Natural killer cell treated with Interleukin-12 subunit alpha and Interleukin-12 subunit beta and Interleukin-15 and Interleukin-18, amount 100 ng/mL, for 72 hours (primary cell): ENCODE results near the gene BANF2. TPM values are rescaled to one million over a fixed set of nuclear protein-coding genes. Genes with fewer than 3 reads are reported as not detected.
"Not testable (repeated sequence)": the region's sequence is repeated elsewhere in the genome, so short reads cannot be mapped to it uniquely, and the experiment has no call there.

Source experiments
- ATAC-seq, 2 donors: fragments of 150-1000 bp; cut with Tn5 transposase in 1 of 2; sonication (Bioruptor Pico), chemical (Tn5 transposase) in 1 of 2; 2 replicates each; pipeline ENCODE4 v1.10.0; 2021
- DNase-seq: peaks from one replicate; pipeline ENCODE4 v3.0.0; 2022; ENCODE audit warnings: low spot score
- H3K27ac Mint-ChIP-seq, 2 donors: 1 replicate in 1 of 2; 2 replicates in 1 of 2; pipeline ENCODE4 v1.8.0; 2022; ENCODE audit warnings: mixed read lengths in 2 of 2, mild to moderate bottlenecking in 1 of 2, moderate library complexity in 1 of 2
- H3K27me3 Mint-ChIP-seq, 2 donors: 1 replicate in 1 of 2; 2 replicates in 1 of 2; pipeline ENCODE4 v1.8.0; 2022; ENCODE audit warnings: mixed read lengths in 2 of 2
- H3K36me3 Mint-ChIP-seq: one replicate; pipeline ENCODE4 v1.8.0; 2022; ENCODE audit warnings: mixed read lengths
- H3K4me1 Mint-ChIP-seq, 2 donors: 1 replicate in 1 of 2; 2 replicates in 1 of 2; pipeline ENCODE4 v1.8.0; 2022; ENCODE audit warnings: low read depth in 2 of 2, mixed read lengths in 2 of 2, mild to moderate bottlenecking in 1 of 2
- H3K4me3 Mint-ChIP-seq: one replicate; pipeline ENCODE4 v1.8.0; 2022; ENCODE audit warnings: mixed read lengths
- H3K9me3 Mint-ChIP-seq: 2 replicates; pipeline ENCODE4 v1.8.0; 2022; ENCODE audit warnings: mixed read lengths
- total RNA-seq, 2 donors: library from RNA; stranded (reverse); gene quantifications; one replicate each; pipeline ENCODE4 v1.2.3, GENCODE V29; 2022

BANF2 gene
- total RNA-seq, 2 donors from 2014 or later = not detected

GRCh38 chr20:17658648-17658993 is 41.1 kb upstream of the BANF2 start:
- Mint-ChIP-seq H3K9me3 (peaks cover 3% of the 10 kb centered on the region), H3K4me1 (peaks cover 60 to 61% of the 10 kb centered on the region in 2 donors), H3K27me3 (no peaks in the 10 kb centered on the region), H3K36me3 (peaks cover 39% of the 10 kb centered on the region), H3K27ac (peak overlapping the region in 1 of 2 donors; percentile 4), H3K4me3 (no peak overlapping the region)
- no peak for DNase-seq
- ATAC-seq = no peak

- H3K4me3 Mint-ChIP-seq, ATAC-seq, H3K27ac Mint-ChIP-seq, DNase-seq, H3K9me3 Mint-ChIP-seq, H3K27me3 Mint-ChIP-seq: not testable (repeated sequence)
- peaks cover 64 to 68% of the 10 kb centered on the region in 2 donors for H3K4me1 Mint-ChIP-seq
- H3K36me3 Mint-ChIP-seq = peaks cover 39% of the 10 kb centered on the region
Measured at GRCh38 chr20:17659344-17659743, 40.4 kb upstream of the BANF2 start.

GRCh38 chr20:17659801-17660200 is 40.0 kb upstream of the BANF2 start:
- no peak for ATAC-seq
- peaks cover 3% of the 10 kb centered on the region for H3K9me3 Mint-ChIP-seq
- peaks cover 39% of the 10 kb centered on the region for H3K36me3 Mint-ChIP-seq
- H3K4me3 Mint-ChIP-seq = no peak overlapping the region
- no peak for DNase-seq
- peaks cover 66 to 72% of the 10 kb centered on the region in 2 donors for H3K4me1 Mint-ChIP-seq
- H3K27ac Mint-ChIP-seq = peak overlapping the region; percentile 93 to 96
- H3K27me3 Mint-ChIP-seq = no peaks in the 10 kb centered on the region

GRCh38 chr20:17660667-17661066 is 39.1 kb upstream of the BANF2 start:
- H3K4me1 Mint-ChIP-seq = peaks cover 72 to 81% of the 10 kb centered on the region in 2 donors
- H3K9me3 Mint-ChIP-seq = peaks cover 3% of the 10 kb centered on the region
- H3K36me3 Mint-ChIP-seq = peaks cover 39% of the 10 kb centered on the region
- ATAC-seq (no peak), DNase-seq (no peak)
- no peak overlapping the region for H3K4me3 Mint-ChIP-seq
- H3K27ac Mint-ChIP-seq = peak overlapping the region; percentile 93 to 96
- H3K27me3 Mint-ChIP-seq = no peaks in the 10 kb centered on the region

- Mint-ChIP-seq H3K4me3 (peak overlapping the region; percentile 83), H3K27me3 (no peaks in the 10 kb centered on the region), H3K36me3 (peaks cover 38% of the 10 kb centered on the region), H3K27ac (peak overlapping the region; percentile 93 to 96), H3K9me3 (peaks cover 3% of the 10 kb centered on the region), H3K4me1 (peaks cover 76 to 84% of the 10 kb centered on the region in 2 donors)
- no peak for ATAC-seq
- DNase-seq = peak; percentile 13
Measured at GRCh38 chr20:17661121-17661744, 38.5 kb upstream of the BANF2 start.

DNA sequence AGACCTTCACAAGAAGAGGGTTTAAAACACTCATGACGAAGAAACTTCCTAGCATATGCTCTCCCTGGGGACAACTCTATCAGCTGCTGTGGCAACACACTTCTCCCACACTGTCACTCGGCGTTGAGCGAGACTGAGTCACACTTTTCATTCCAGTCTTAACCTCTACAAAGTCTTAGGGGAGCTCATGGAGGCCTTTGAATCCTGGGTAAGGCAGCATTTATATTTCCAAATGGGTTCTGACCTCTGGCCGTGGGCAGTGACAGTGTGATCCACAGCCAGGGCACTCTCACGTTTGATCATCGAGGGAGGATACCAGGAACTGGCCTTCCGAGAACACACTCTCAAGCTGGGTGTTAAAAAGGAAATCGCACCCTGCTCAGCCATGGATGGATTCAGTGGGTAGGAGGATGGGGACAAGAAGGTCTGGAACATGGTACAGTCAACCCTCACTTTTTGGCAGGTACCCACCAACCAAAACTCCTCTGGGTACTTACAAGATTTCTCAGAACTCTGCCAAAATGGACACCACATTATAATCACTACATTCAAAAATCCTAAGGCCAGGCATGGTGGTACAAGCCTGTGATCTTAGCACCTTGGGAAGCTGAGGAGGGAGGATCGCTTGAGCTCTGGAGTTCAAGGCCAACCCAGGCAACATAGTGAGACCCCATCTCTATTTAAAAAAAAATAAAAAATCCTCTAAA is 37.3 kb upstream of the BANF2 start:
- Mint-ChIP-seq H3K9me3 (peaks cover 3% of the 10 kb centered on the region), H3K27ac (peak overlapping the region; percentile 93 to 96), H3K4me1 (peaks cover 71 to 84% of the 10 kb centered on the region in 2 donors), H3K4me3 (peak overlapping the region; percentile 83), H3K36me3 (peaks cover 28% of the 10 kb centered on the region), H3K27me3 (no peaks in the 10 kb centered on the region)
- peak; percentile 83 to 84 for ATAC-seq
- DNase-seq = peak; percentile 74

- Mint-ChIP-seq H3K4me1 (peaks cover 69 to 87% of the 10 kb centered on the region in 2 donors), H3K9me3 (peaks cover 3% of the 10 kb centered on the region), H3K27me3 (no peaks in the 10 kb centered on the region), H3K27ac (peak overlapping the region; percentile 93 to 96), H3K4me3 (peak overlapping the region; percentile 80), H3K36me3 (peaks cover 27% of the 10 kb centered on the region)
- DNase-seq = no peak
- ATAC-seq = no peak
Measured at GRCh38 chr20:17663040-17663399, 36.7 kb upstream of the BANF2 start.

DNA sequence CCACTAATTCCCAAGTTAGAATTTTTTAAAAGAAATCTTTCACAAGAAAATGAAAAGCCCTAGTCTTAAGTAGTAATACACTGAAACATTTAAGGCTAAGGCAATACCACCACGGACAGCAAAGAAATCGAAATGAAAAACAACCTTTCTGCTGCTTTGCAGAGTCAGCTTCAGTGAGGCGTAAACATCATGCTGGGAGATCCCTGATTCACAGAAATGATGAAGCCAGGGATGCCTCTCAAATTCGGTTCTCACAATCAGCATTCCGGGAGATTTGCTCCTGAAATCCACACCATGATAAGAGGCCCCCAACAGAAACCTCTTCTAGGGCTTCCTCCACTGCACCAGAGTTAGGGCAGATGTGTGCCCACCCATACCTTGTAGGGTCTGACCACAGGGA is 36.3 kb upstream of the BANF2 start:
- Mint-ChIP-seq H3K4me1 (peaks cover 72 to 88% of the 10 kb centered on the region in 2 donors), H3K36me3 (peaks cover 23% of the 10 kb centered on the region), H3K27ac (peak overlapping the region; percentile 93 to 96), H3K9me3 (peaks cover 3% of the 10 kb centered on the region), H3K27me3 (no peaks in the 10 kb centered on the region), H3K4me3 (peak overlapping the region; percentile 80)
- no peak for DNase-seq
- ATAC-seq = no peak

DNA sequence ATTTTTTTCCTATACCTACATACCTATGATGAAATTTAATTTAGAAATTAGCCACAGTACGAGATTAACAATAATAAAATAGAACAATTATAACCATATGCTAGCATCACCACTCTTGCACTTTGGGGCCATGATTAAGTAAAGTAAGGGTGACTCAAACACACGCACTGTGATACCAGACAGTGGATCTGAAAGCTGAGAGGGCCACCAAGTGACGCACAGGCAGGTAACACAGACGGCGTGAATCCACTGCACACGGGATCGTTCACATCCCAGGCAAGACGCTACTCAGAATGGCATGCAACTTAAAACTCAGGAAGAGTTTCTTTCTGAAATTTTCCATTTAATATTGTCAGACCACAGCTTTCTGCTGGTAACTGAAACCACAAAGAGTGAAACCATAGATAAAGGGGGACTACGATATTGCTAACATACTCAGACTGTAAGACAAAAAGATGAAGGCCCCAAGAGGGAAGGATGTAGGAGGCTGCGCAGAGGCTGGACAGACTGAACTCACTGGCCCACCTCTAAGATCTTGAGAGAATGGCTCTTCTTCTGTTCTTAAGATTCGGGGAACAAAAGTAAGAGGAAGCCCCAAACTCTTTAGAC is 35.6 kb upstream of the BANF2 start:
- ATAC-seq (peak; percentile 61 to 68), DNase-seq (no peak)
- peaks cover 72 to 88% of the 10 kb centered on the region in 2 donors for H3K4me1 Mint-ChIP-seq
- no peaks in the 10 kb centered on the region for H3K27me3 Mint-ChIP-seq
- no peaks in the 10 kb centered on the region for H3K9me3 Mint-ChIP-seq
- H3K4me3 Mint-ChIP-seq = peak overlapping the region; percentile 80
- H3K27ac Mint-ChIP-seq = peak overlapping the region; percentile 93 to 96
- H3K36me3 Mint-ChIP-seq = peaks cover 18% of the 10 kb centered on the region

- no peaks in the 10 kb centered on the region for H3K9me3 Mint-ChIP-seq
- ATAC-seq (no peak), DNase-seq (no peak)
- H3K36me3 Mint-ChIP-seq = peaks cover 12% of the 10 kb centered on the region
- H3K4me3 Mint-ChIP-seq = peak overlapping the region; percentile 61
- peaks cover 68 to 84% of the 10 kb centered on the region in 2 donors for H3K4me1 Mint-ChIP-seq
- no peaks in the 10 kb centered on the region for H3K27me3 Mint-ChIP-seq
- H3K27ac Mint-ChIP-seq = peak overlapping the region; percentile 93 to 96
Measured at GRCh38 chr20:17665756-17666155, 34.0 kb upstream of the BANF2 start.

DNA sequence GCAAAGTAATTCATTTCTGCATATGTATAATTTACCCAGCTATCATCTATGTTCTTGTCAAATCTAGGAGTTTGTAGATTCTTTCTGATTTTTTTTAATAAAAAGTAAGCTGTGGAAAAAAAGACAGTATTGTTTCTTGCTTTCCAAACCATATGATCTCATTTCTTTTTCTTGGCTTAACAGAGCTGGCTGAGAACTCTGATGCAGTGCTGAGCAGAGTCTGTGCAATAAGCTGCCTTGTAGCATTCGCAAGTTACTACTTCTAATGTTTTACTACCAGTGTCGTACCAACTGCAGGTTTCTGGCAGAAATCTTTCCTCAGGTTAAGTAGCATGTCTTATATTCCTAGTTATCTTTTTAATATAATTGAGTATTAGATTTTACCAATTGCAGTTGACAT is 33.3 kb upstream of the BANF2 start:
- H3K36me3 Mint-ChIP-seq = peaks cover 16% of the 10 kb centered on the region
- no peaks in the 10 kb centered on the region for H3K27me3 Mint-ChIP-seq
- ATAC-seq (no peak), DNase-seq (no peak)
- H3K27ac Mint-ChIP-seq = peak overlapping the region; percentile 93 to 96
- peaks cover 70 to 84% of the 10 kb centered on the region in 2 donors for H3K4me1 Mint-ChIP-seq
- H3K4me3 Mint-ChIP-seq = no peak overlapping the region
- H3K9me3 Mint-ChIP-seq = no peaks in the 10 kb centered on the region

- no peak overlapping the region for H3K4me3 Mint-ChIP-seq
- peaks cover 64 to 77% of the 10 kb centered on the region in 2 donors for H3K4me1 Mint-ChIP-seq
Measured at GRCh38 chr20:17667445-17667844, 32.3 kb upstream of the BANF2 start.

GRCh38 chr20:17668432-17668831 is 31.3 kb upstream of the BANF2 start:
- Mint-ChIP-seq H3K27ac (peak overlapping the region in 1 of 2 donors; percentile 62), H3K27me3 (no peaks in the 10 kb centered on the region), H3K9me3 (no peaks in the 10 kb centered on the region), H3K36me3 (peaks cover 16% of the 10 kb centered on the region), H3K4me1 (peaks cover 60 to 74% of the 10 kb centered on the region in 2 donors), H3K4me3 (no peak overlapping the region)
- DNase-seq (no peak), ATAC-seq (no peak)

More at GRCh38 chr20:17667445-17667844, 32.3 kb upstream of the BANF2 start:
- DNase-seq (no peak), ATAC-seq (no peak)
- peak overlapping the region; percentile 16 to 62 for H3K27ac Mint-ChIP-seq
- H3K36me3 Mint-ChIP-seq = peaks cover 16% of the 10 kb centered on the region
- no peaks in the 10 kb centered on the region for H3K27me3 Mint-ChIP-seq
- H3K9me3 Mint-ChIP-seq = no peaks in the 10 kb centered on the region

GRCh38 chr20:17669306-17669931 is 30.3 kb upstream of the BANF2 start:
- Mint-ChIP-seq H3K4me1 (peaks cover 56 to 68% of the 10 kb centered on the region in 2 donors), H3K27me3 (no peaks in the 10 kb centered on the region), H3K36me3 (peaks cover 16% of the 10 kb centered on the region), H3K27ac (no peak overlapping the region), H3K4me3 (no peak overlapping the region), H3K9me3 (no peaks in the 10 kb centered on the region)
- DNase-seq = no peak
- ATAC-seq = no peak
